RCC 7860 (cell line): ENCODE results near the gene SLC26A8.
A peak's percentile ranks its signal among the peaks of the same experiment; 100 is the strongest.
"Not testable (repeated sequence)": the region's sequence is repeated elsewhere in the genome, so short reads cannot be mapped to it uniquely, and the experiment has no call there.

Experiments
- DNase-seq: peaks from one replicate; pipeline ENCODE4 v3.0.0-alpha.2; 2015; ENCODE audit warnings: low spot score
- FAIRE-seq: peaks from 2 replicates; lab custom pipeline; 2012; peaks lifted over from hg19 to GRCh38; lab: Jason Lieb, UNC

SLC26A8 gene

GRCh38 chr6:35954333-35954732 lies 70.1 kb downstream of the SLC26A8 start:
- no peak for DNase-seq
- no peak for FAIRE-seq

- FAIRE-seq (no peak), DNase-seq (no peak)
Measured at GRCh38 chr6:35948725-35949124, 75.7 kb downstream of the SLC26A8 start.

GRCh38 chr6:35945650-35946025 lies 78.8 kb downstream of the SLC26A8 start:
- DNase-seq (no peak), FAIRE-seq (no peak)

- DNase-seq, result no peak
- no peak for FAIRE-seq
Measured at GRCh38 chr6:35943390-35943789, 81.1 kb downstream of the SLC26A8 start.

GRCh38 chr6:35942355-35942754 lies 82.1 kb downstream of the SLC26A8 start:
- FAIRE-seq (no peak), DNase-seq (no peak)

- not testable (repeated sequence) for FAIRE-seq, DNase-seq
Measured at GRCh38 chr6:35941170-35941569, 83.3 kb downstream of the SLC26A8 start.

- FAIRE-seq, DNase-seq: not testable (repeated sequence)
Measured at GRCh38 chr6:35940014-35940413, 84.4 kb downstream of the SLC26A8 start.

GRCh38 chr6:35939259-35939658 lies 85.2 kb downstream of the SLC26A8 start:
- DNase-seq, FAIRE-seq: not testable (repeated sequence)

GRCh38 chr6:35936681-35937359 lies 87.6 kb downstream of the SLC26A8 start:
- no peak for DNase-seq
- FAIRE-seq, result no peak

GRCh38 chr6:35935469-35935868 lies 89.0 kb downstream of the SLC26A8 start:
- no peak for FAIRE-seq
- no peak for DNase-seq

GRCh38 chr6:35933844-35934243 lies 90.6 kb downstream of the SLC26A8 start:
- no peak for FAIRE-seq
- no peak for DNase-seq

- not testable (repeated sequence) for DNase-seq, FAIRE-seq
Measured at GRCh38 chr6:35931873-35932272, 92.6 kb downstream of the SLC26A8 start.

GRCh38 chr6:35931120-35931561 lies 93.3 kb downstream of the SLC26A8 start:
- DNase-seq, result no peak
- FAIRE-seq, result no peak

- DNase-seq (no peak), FAIRE-seq (no peak)
Measured at GRCh38 chr6:35929601-35930000, 94.8 kb downstream of the SLC26A8 start.

GRCh38 chr6:35926509-35927215 lies 97.8 kb downstream of the SLC26A8 start:
- FAIRE-seq (no peak), DNase-seq (no peak)

- FAIRE-seq, result no peak
- DNase-seq, result no peak
Measured at GRCh38 chr6:35925961-35926360, 98.5 kb downstream of the SLC26A8 start.

GRCh38 chr6:35924146-35924545 lies 100.3 kb downstream of the SLC26A8 start:
- FAIRE-seq, result no peak

GRCh38 chr6:35922139-35922554 lies 102.3 kb downstream of the SLC26A8 start:
- no peak for FAIRE-seq

More at GRCh38 chr6:35924146-35924545, 100.3 kb downstream of the SLC26A8 start:
- DNase-seq, result no peak

GRCh38 chr6:35920793-35921732 lies 103.4 kb downstream of the SLC26A8 start, which contains the start of gene SRPK1:
TSS of gene SRPK1 (minus strand) at chr6:35921098. CDS start at chr6:35921056, 42 bp downstream.
- no peak for FAIRE-seq

More at GRCh38 chr6:35922139-35922554, 102.3 kb downstream of the SLC26A8 start:
- no peak for DNase-seq

GRCh38 chr6:35919827-35920751 lies 104.4 kb downstream of the SLC26A8 start:
- peak; percentile 52 for FAIRE-seq
- peak; percentile 43 for DNase-seq

More at GRCh38 chr6:35920793-35921732, 103.4 kb downstream of the SLC26A8 start, which contains the start of gene SRPK1:
- peak; percentile 61 for DNase-seq
